Body of pancreas (tissue), 4 donors: ENCODE measurements around the gene PRSS3. TPM values are rescaled to one million over a fixed set of nuclear protein-coding genes. Genes with fewer than 3 reads are reported as not detected.
"Not testable (repeated sequence)": the region's sequence is repeated elsewhere in the genome, so short reads cannot be mapped to it uniquely, and the experiment has no call there.

ENCODE experiments used
- ATAC-seq: fragments of 150-250 bp; one replicate; pipeline ENCODE4 v1.9.1; 2016
- DNase-seq, 4 donors: peaks; one replicate each; pipeline ENCODE4 v3.0.0-alpha.2; 2019
- H3K27ac ChIP-seq, 4 donors: fragments of 200-600 bp; sonication (generic); 1 replicate in 3 of 4; 2 replicates in 1 of 4; pipeline versions ENCODE4 v1.5.1 to v1.6.1; 2016 to 2019; ENCODE audit warnings: mild to moderate bottlenecking in 1 of 4, mixed read lengths in 1 of 4, moderate library complexity in 1 of 4
- H3K27me3 ChIP-seq, 2 donors: fragments of 200-600 bp; sonication (generic); one replicate each; pipeline ENCODE4 v1.6.0; 2016; ENCODE audit warnings: mild to moderate bottlenecking in 1 of 2
- H3K36me3 ChIP-seq, 2 donors: fragments of 200-600 bp; sonication (generic); replicated peaks in 1 of 2; 2 replicates each; pipeline ENCODE4 v1.5.1; 2016; ENCODE audit warnings: low read depth in 2 of 2; ENCODE audit not compliant: insufficient read depth in 1 of 2
- H3K4me1 ChIP-seq: fragments of 200-600 bp; sonication (generic); one replicate; pipeline ENCODE4 v1.6.0; 2016
- H3K4me3 ChIP-seq, 2 donors: fragments of 200-600 bp; sonication (generic); 1 replicate in 1 of 2; 2 replicates in 1 of 2; pipeline ENCODE4 v1.5.1; 2016 to 2019
- H3K9me3 ChIP-seq, 3 donors: fragments of 200-600 bp; sonication (generic); 1 replicate in 2 of 3; 2 replicates in 1 of 3; pipeline ENCODE4 v1.5.1; 2016
- POLR2A ChIP-seq, 3 donors: fragments of 450-650 bp; IDR thresholded peaks; one replicate each; pipeline ENCODE4 v1.6.1; 2016; ENCODE audit warnings: antibody characterized with exemption in 3 of 3, mild to moderate bottlenecking in 2 of 3
- WGBS, 2 donors: methylation state at CpG; one replicate each; pipeline ENCODE4 v1.1.5; 2017; 5-methylcytosine and 5-hydroxymethylcytosine counted together
- intact Hi-C: fragments of 100-400 bp; cut with DNase I; formaldehyde crosslinking; loops from one replicate; pipeline ENCODE4 v1.15.1; 2023
- total RNA-seq, 2 donors: library from RNA; depleted of rRNA; stranded (reverse); fragments of >200 nt; gene quantifications; one replicate each; pipeline ENCODE4 v1.1.0, GENCODE V29; 2016
- TF ChIP-seq, protein P1 (sequence below), 7 experiments: fragments of 450-650 bp in 4 of 7; fragments of 200-600 bp in 3 of 7; sonication (generic) in 3 of 7; IDR thresholded peaks; one replicate each; pipeline ENCODE4 v1.5.1; 2016 to 2019; ENCODE audit warnings: antibody characterized with exemption in 7 of 7

Gene PRSS3
- total RNA-seq, 2 donors from 2014 or later = 526 to 604 TPM

DNA sequence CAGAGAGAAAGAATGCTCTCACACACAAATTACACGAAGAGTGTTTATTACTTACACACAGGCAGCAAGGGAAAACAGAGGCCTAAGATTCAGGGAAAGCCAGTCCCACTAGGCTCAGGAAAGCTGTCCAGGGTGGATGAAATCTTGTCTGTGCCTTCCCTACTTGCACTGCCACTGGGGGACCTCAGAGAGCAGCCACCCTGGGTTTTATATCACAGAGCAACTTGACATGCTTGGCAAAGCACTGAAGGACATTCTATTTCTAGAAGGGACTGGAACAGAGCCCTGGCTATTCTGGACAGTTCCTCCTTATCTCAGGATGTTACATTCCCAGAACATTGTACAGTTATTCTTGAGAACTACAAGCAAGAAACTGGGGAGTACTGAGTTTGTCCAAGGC lies 7.5 kb upstream of the PRSS3 start:
- Histone ChIP-seq H3K36me3 (no peaks in the 10 kb centered on the region), H3K9me3 (no peaks in the 10 kb centered on the region), H3K27me3 (no peaks in the 10 kb centered on the region), H3K27ac (peak overlapping the region; percentile 36 to 90 (median 80)), H3K4me1 (peaks cover 39% of the 10 kb centered on the region), H3K4me3 (peak overlapping the region in 1 of 2 donors; percentile 18)
- ATAC-seq (peak; percentile 76), DNase-seq (peak; percentile 79 to 90 (median 83))
- intact Hi-C loops = no loop called here
- WGBS, 2 donors = 0 to 20% methylated on average over 1 of the region's 1 CpG
- peak in 2 of 3 donors; percentile 48 to 56 for TF ChIP-seq POLR2A (IDR thresholded peaks at IDR 0.05)
- TF ChIP-seq, protein P1, sequence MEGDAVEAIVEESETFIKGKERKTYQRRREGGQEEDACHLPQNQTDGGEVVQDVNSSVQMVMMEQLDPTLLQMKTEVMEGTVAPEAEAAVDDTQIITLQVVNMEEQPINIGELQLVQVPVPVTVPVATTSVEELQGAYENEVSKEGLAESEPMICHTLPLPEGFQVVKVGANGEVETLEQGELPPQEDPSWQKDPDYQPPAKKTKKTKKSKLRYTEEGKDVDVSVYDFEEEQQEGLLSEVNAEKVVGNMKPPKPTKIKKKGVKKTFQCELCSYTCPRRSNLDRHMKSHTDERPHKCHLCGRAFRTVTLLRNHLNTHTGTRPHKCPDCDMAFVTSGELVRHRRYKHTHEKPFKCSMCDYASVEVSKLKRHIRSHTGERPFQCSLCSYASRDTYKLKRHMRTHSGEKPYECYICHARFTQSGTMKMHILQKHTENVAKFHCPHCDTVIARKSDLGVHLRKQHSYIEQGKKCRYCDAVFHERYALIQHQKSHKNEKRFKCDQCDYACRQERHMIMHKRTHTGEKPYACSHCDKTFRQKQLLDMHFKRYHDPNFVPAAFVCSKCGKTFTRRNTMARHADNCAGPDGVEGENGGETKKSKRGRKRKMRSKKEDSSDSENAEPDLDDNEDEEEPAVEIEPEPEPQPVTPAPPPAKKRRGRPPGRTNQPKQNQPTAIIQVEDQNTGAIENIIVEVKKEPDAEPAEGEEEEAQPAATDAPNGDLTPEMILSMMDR (IDR thresholded peaks at IDR 0.05) = peak in 6 of 7 experiments; percentile 25 to 81 (median 68)

DNA sequence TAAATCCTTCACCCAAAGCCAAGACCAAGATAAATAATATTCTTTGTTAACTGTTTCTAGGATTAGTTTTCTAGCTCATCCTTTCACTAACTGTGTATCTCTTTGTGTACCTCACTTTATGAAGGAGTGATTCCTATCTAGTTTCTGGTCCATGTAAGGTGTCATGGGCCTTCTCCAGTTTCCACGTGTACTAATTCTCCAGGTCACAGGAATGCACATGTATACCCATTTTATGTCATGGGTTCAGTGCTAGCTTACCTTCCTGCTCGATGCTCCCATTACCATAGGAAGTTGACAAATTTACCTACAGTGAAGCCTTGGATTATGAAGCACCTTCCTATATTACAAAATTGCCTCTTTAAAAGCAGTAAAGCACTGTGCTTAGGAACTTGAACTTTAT lies 5.9 kb upstream of the PRSS3 start:
- DNase-seq, H3K4me3 ChIP-seq, H3K9me3 ChIP-seq, H3K27me3 ChIP-seq, ATAC-seq, H3K36me3 ChIP-seq, intact Hi-C loops: not testable (repeated sequence)
- 39 to 44% methylated on average over 2 of the region's 2 CpGs for WGBS, 2 donors
- Histone ChIP-seq H3K27ac (peak overlapping the region in 3 of 4 donors; percentile 44 to 89 (median 88)), H3K4me1 (peaks cover 54% of the 10 kb centered on the region)

DNA sequence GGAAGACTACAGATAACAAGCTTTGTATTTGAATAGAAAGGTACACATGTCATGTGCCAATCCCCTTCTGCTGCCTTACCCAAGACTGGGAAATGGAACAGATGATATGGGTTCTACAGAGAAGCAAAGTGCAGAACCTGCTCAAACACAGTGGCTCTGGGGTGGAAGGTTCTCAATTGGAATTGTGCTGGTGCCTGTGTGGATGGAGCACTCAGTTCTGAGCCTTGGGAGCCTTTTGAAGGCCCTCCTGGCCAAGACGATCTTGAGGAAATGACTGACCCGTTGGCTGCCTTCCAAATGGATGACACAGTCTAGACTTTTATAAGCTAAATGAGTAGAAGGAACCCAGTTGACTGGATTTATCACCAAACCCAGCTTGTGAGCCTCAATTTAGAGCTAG lies 4.2 kb upstream of the PRSS3 start:
- 13 to 17% methylated on average over 1 to 2 of the region's 2 CpGs for WGBS, 2 donors
- peak; percentile 59 for ATAC-seq
- no peaks in the 10 kb centered on the region for H3K27me3 ChIP-seq
- intact Hi-C loops = no loop called here
- H3K4me3 ChIP-seq = no peak overlapping the region
- TF ChIP-seq, protein P1 (IDR thresholded peaks at IDR 0.05) = no peak
- TF ChIP-seq POLR2A (IDR thresholded peaks at IDR 0.05) = no peak
- H3K36me3 ChIP-seq = no peaks in the 10 kb centered on the region
- H3K4me1 ChIP-seq = peaks cover 71% of the 10 kb centered on the region
- H3K27ac ChIP-seq = peak overlapping the region; percentile 39 to 89 (median 84)
- H3K9me3 ChIP-seq = no peaks in the 10 kb centered on the region
- DNase-seq = peak; percentile 74 to 86 (median 81)

DNA sequence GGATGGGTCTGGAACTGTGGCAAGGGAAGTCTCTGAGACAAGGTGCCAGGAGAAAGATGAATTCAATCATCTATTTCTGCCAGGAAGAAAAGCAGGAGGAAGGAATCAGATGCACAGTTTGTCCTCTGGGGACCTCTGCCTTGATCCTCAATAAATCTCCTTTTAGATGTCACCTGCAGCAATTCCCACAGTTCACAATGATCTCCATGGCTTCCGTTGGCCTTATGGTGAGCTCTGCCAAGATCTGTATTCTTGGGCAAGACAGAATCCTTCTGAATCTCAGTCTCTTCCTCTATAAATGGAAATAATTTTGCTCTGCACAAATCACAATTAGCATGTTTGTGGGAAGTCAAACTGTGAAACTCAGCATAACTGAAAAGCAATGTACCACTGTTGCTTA lies 1.9 kb upstream of the PRSS3 start:
- DNase-seq = peak; percentile 61 to 79 (median 70)
- TF ChIP-seq, protein P1 (IDR thresholded peaks at IDR 0.05) = peak in 1 of 7 experiments; percentile 11
- H3K27ac ChIP-seq = peak overlapping the region in 3 of 4 donors; percentile 79 to 89 (median 88)
- H3K9me3 ChIP-seq, ATAC-seq, H3K27me3 ChIP-seq, H3K36me3 ChIP-seq, H3K4me3 ChIP-seq, intact Hi-C loops: not testable (repeated sequence)
- WGBS, 2 donors = 9 to 50% methylated on average over 1 of the region's 1 CpG
- H3K4me1 ChIP-seq = peaks cover 86% of the 10 kb centered on the region

DNA sequence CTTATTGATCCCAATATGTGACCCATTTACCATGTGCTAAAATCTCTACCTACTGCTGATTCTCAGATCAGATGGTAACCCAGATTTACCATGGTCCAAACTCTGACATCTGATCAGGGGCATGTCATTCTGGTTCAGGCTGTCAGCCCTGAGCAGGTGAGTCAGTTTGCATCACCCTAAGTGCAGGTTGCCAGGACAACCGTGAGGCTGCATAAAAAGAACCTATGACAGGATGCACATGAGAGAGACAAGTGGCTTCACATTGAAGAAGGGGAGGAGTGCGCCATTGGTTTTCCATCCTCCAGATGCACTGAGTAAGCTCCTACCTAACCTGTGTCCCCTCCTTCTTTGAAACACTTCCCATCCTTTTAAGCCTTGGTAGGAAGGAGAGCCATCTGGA lies 801 bp upstream of the PRSS3 start:
- 62 to 72% methylated on average over 2 of the region's 2 CpGs for WGBS, 2 donors

More for the DNA sequence above, 801 bp upstream of the PRSS3 start:
- no peaks in the 10 kb centered on the region for H3K9me3 ChIP-seq
- intact Hi-C loops = no loop called here
- peaks cover 89% of the 10 kb centered on the region for H3K4me1 ChIP-seq
- H3K27ac ChIP-seq = peak overlapping the region; percentile 79 to 89 (median 88)
- no peaks in the 10 kb centered on the region for H3K36me3 ChIP-seq
- no peaks in the 10 kb centered on the region for H3K27me3 ChIP-seq
- ATAC-seq (no peak), DNase-seq (peak in 3 of 4 donors; percentile 37 to 43 (median 41))
- no peak overlapping the region for H3K4me3 ChIP-seq
- TF ChIP-seq, protein P1 (IDR thresholded peaks at IDR 0.05) = no peak
- TF ChIP-seq POLR2A (IDR thresholded peaks at IDR 0.05) = no peak
